A673 (cell line): ENCODE measurements around the gene ZNF48. TPM values are rescaled to one million over a fixed set of nuclear protein-coding genes. Genes with fewer than 3 reads are reported as not detected.

ENCODE experiments used
- BruUV-seq: library from RNA; stranded (reverse); fragments of 400-500 nt; replicated peaks from 2 replicates; lab custom pipeline; 2021; lab: Mats Ljungman, UMichigan
- CTCF ChIA-PET: fragments of 300-600 bp; sonication (Branson Sonifier 250); formaldehyde crosslinking; loops from one replicate; lab custom pipeline; 2022; ENCODE audit warnings: antibody characterized with exemption; lab: Charles Lee
- POLR2A ChIA-PET: fragments of 300-600 bp; sonication (Branson Sonifier 250); formaldehyde crosslinking; loops from one replicate; lab custom pipeline; 2022; ENCODE audit warnings: antibody characterized with exemption; ENCODE audit not compliant: low non-redundant PET; lab: Charles Lee
- DNase-seq: peaks from one replicate; pipeline ENCODE4 v3.0.0-alpha.2; 2015; ENCODE audit warnings: low spot score
- H3K27ac ChIP-seq: fragments of 200-600 bp; sonication (generic); 2 replicates; pipeline ENCODE4 v1.5.1; 2016; ENCODE audit warnings: mixed run types, low read depth, mild to moderate bottlenecking, mixed read lengths, antibody characterized with exemption, low read length; ENCODE audit not compliant: poor library complexity, severe bottlenecking
- H3K27me3 ChIP-seq: fragments of 200-600 bp; sonication (generic); replicated peaks from 2 replicates; pipeline ENCODE4 v1.6.1; 2017; ENCODE audit warnings: mixed run types, low read depth, mild to moderate bottlenecking, mixed read lengths, antibody characterized with exemption, low read length; ENCODE audit not compliant: insufficient read depth, poor library complexity
- H3K36me3 ChIP-seq: fragments of 200-600 bp; sonication (generic); 2 replicates; pipeline ENCODE4 v1.6.1; 2016; ENCODE audit warnings: mixed run types, mild to moderate bottlenecking, mixed read lengths, antibody characterized with exemption, low read length; ENCODE audit not compliant: insufficient read depth, poor library complexity, severe bottlenecking
- H3K4me1 ChIP-seq: fragments of 200-600 bp; sonication (generic); 2 replicates; pipeline ENCODE4 v1.6.1; 2017; ENCODE audit warnings: mixed run types, mild to moderate bottlenecking, mixed read lengths, antibody characterized with exemption, low read length; ENCODE audit not compliant: insufficient read depth, poor library complexity, severe bottlenecking
- H3K4me3 ChIP-seq: fragments of 200-600 bp; sonication (generic); 2 replicates; pipeline ENCODE4 v1.5.1; 2016; ENCODE audit warnings: low read depth, mixed run types, mild to moderate bottlenecking, mixed read lengths, low read length; ENCODE audit not compliant: poor library complexity, severe bottlenecking
- H3K9me3 ChIP-seq: fragments of 200-600 bp; sonication (generic); 2 replicates; pipeline ENCODE4 v1.6.1; 2016; ENCODE audit warnings: mixed run types, low read depth, mild to moderate bottlenecking, mixed read lengths, antibody characterized with exemption, low read length; ENCODE audit not compliant: poor library complexity, severe bottlenecking
- CTCF ChIP-seq: fragments of 300-800, 200-600 bp; sonication (generic); conservative IDR thresholded peaks from 2 replicates; pipeline ENCODE4 v1.5.1; 2017; ENCODE audit warnings: low read depth, mild to moderate bottlenecking, antibody characterized with exemption, low read length, moderate library complexity, mixed read lengths
- EZH2 ChIP-seq: fragments of 200-600 bp; sonication (generic); IDR thresholded peaks from 2 replicates; pipeline ENCODE4 v1.6.1; 2017; ENCODE audit warnings: borderline replicate concordance, low read depth, mild to moderate bottlenecking, mixed read lengths, antibody characterized with exemption, low read length; ENCODE audit not compliant: poor library complexity, severe bottlenecking
- intact Hi-C: fragments of 100-400 bp; cut with micrococcal nuclease; formaldehyde crosslinking; loops from one replicate; pipeline ENCODE4 v1.10.0; 2022; ENCODE audit not compliant: unreplicated experiment
- total RNA-seq: library from RNA; stranded (reverse); gene quantifications from 2 replicates; pipeline ENCODE4 v1.2.3, GENCODE V29; 2021

The ZNF48 gene
- total RNA-seq, 1 experiment from 2014 or later, result 22.0 TPM

DNA sequence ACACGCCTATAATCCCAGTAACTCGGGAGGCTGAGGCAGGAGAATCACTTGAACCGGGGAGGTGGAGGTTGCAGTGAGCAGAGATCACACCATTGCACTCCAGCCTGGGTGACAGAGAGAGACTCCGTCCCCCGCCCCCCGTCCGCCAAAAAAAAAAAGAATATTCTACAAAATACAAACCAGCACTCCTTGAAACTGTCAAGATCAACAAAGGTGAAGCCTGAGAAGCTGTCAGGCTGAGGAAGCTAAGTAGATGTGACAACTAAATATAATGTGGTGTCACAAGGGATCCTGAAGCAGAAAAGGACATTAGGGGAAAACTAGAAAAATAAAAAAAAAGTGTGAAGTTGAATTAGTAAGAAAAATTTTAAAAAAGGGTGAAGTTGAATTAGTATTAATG is 46.3 kb upstream of the ZNF48 start:
- H3K36me3 ChIP-seq, result peaks cover 36% of the 10 kb centered on the region
- peaks cover 2% of the 10 kb centered on the region for H3K4me1 ChIP-seq
- no peak for DNase-seq
- H3K9me3 ChIP-seq, result no peaks in the 10 kb centered on the region
- no peak overlapping the region for H3K27ac ChIP-seq
- no peak overlapping the region for H3K4me3 ChIP-seq
- H3K27me3 ChIP-seq, result no peaks in the 10 kb centered on the region
- POLR2A ChIA-PET, result interaction anchor here (0.5 kb wide), 1 partner anchor 295 kb away, joined by 4 read pairs; no protein-coding TSS in a partner anchor
- no TSS peak for BruUV-seq
- CTCF ChIA-PET, result interaction anchor here (0.7 kb wide), 1 partner anchor 16 kb away, joined by 7 read pairs; no protein-coding TSS in a partner anchor
- no peak for TF ChIP-seq EZH2
- TF ChIP-seq CTCF, result no peak
- intact Hi-C loops, result no loop called here

- POLR2A ChIA-PET, result no interaction called here
Measured at GRCh38 chr16:30349675-30350074, 45.5 kb upstream of the ZNF48 start.

DNA sequence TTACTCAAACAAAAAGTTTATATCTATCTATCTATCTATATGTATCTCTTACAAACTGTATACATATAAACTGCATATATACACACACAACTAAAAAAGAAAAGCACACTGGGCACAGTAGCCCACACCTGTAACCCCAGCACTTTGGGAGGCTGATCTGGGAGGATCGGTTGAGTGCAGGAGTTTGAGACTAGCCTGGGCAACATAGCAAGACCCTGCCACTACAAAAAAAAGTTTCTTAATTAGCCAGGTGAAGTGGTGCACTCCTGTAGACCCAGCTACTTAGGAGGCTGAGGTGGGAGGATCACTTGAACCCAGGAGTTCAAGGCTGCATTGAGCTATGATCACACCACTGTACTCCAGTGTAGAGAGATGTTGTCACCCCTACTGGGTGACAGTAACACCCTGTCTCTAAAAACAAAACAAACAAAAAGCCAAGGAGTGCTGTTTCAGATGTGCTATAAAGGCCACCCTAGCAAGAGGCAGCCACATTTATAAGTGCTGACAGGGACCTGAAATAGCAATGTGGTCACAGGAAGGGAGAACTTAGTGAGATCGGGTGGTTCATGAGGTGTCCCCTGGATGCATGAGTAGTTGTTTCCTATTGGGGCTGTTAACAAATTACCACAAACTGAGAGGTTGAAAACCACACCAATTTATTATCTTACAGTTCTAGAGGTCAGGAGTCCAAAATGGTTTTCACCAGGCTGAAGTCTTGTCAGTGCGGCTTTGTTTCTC is 44.9 kb upstream of the ZNF48 start:
- intact Hi-C loops, result no loop called here
- H3K4me3 ChIP-seq, result no peak overlapping the region
- H3K4me1 ChIP-seq, result peaks cover 6% of the 10 kb centered on the region
- no peak for DNase-seq
- no peaks in the 10 kb centered on the region for H3K27me3 ChIP-seq
- POLR2A ChIA-PET, result no interaction called here
- no peak overlapping the region for H3K27ac ChIP-seq
- H3K9me3 ChIP-seq, result no peaks in the 10 kb centered on the region
- TF ChIP-seq EZH2 (no peak), CTCF (no peak)
- peaks cover 38% of the 10 kb centered on the region for H3K36me3 ChIP-seq
- BruUV-seq, result no TSS peak
- CTCF ChIA-PET, result interaction anchor here (0.6 kb wide), 1 partner anchor 286 kb away, joined by 5 read pairs; no protein-coding TSS in a partner anchor

More at GRCh38 chr16:30349675-30350074, 45.5 kb upstream of the ZNF48 start:
- no peak for TF ChIP-seq EZH2
- TF ChIP-seq CTCF, result no peak
- Histone ChIP-seq H3K36me3 (peaks cover 38% of the 10 kb centered on the region), H3K9me3 (no peaks in the 10 kb centered on the region), H3K27me3 (no peaks in the 10 kb centered on the region), H3K27ac (no peak overlapping the region), H3K4me1 (peaks cover 6% of the 10 kb centered on the region), H3K4me3 (no peak overlapping the region)
- DNase-seq, result no peak
- CTCF ChIA-PET, result no interaction called here
- no TSS peak for BruUV-seq
- intact Hi-C loops, result no loop called here
